GM12891 (cell line): Measurements from ENCODE around the gene ZNF429.

Experiments
- PAX5 ChIP-seq: IDR thresholded peaks from 2 replicates; pipeline ENCODE4 v1.6.1; 2011; ENCODE audit warnings: low read length, moderate library complexity, mild to moderate bottlenecking; ENCODE audit not compliant: insufficient read depth, severe bottlenecking
- POLR2A ChIP-seq: IDR thresholded peaks from 2 replicates; pipeline ENCODE4 v1.6.1; 2011; ENCODE audit warnings: low read depth, low read length, control low read depth
- POLR2AphosphoS5 ChIP-seq: IDR thresholded peaks from 2 replicates; pipeline ENCODE4 v1.6.1; 2011; ENCODE audit warnings: low read depth, low read length, control low read depth
- SPI1 ChIP-seq: IDR thresholded peaks from 2 replicates; pipeline ENCODE4 v1.6.1; 2011; ENCODE audit warnings: low read depth, low read length, control low read depth
- TAF1 ChIP-seq: IDR thresholded peaks from 2 replicates; pipeline ENCODE4 v1.6.1; 2011; ENCODE audit warnings: low read depth, low read length, control low read depth

DNA sequence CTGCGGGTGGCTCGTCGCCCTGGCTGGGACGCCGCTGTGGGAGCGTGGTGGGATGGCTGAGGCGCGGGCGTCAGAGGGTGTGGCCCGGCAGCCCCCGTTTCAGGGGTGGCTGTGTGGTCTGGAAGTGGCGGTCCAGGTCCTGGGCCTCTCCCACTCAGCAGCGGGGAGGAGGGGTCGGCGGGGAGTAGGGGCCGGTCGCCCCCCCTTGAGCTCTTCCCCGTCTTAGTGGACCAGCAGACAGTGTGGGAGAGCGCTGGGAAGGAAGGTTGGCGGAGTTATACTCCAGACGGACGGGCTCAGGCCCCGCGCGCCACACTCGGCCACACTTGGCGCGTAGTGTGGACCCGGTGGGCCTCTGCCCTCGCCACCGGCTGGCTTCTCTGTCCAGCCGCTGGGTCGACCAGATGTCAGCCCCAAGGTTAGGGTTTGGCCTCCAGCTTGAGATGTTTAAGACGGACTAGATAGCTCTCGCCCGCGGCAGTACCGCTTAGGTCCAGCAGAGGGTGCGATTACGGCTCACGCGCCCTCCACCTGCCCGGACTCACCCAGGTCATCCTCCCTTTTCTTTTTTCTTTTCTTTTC lies 21.7 kb upstream of the ZNF429 start:
- no peak for TF ChIP-seq POLR2A
- no peak for TF ChIP-seq SPI1
- TF ChIP-seq POLR2AphosphoS5 = no peak
- no peak for TF ChIP-seq PAX5
- no peak for TF ChIP-seq TAF1
